Stimulated activated CD8-positive, alpha-beta memory T cell treated with anti-CD3 and anti-CD28 coated beads, Interleukin-12 subunit alpha, Interleukin-12 subunit beta, amount 100 ng/mL, for 24 hours (primary cell): Measurements from ENCODE around the gene TRIM24.

ENCODE experiments used
- DNase-seq: peaks from one replicate; pipeline ENCODE4 v3.0.0-alpha.2; 2020; ENCODE audit errors: extremely low read depth

The TRIM24 gene

DNA sequence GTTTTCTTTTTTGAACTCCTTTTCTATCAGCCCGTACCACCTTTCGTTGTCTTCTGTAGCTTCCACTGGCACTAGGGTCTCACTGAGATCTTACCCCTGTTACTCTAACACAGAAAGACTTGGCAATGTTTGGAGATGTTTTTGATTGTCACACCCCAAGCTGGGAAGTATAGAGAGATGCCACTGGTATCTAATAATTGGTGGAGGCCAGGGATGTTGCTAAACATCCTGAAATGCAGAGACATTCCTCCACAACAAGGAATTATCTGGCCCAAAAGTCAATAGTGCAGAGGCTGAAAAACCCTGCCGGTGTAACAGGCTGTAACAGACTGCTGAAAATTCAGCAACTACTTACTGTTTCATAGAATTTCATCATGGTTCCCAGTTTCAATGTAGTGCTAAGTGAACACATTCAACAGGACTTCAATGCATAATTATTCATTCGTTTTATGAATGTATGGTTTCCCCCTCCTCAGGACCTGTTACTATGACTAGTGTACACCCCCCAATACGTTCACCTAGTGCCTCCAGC is 115.9 kb downstream of the TRIM24 start:
- no peak for DNase-seq

GRCh38 chr7:138579136-138579535 is 119.1 kb downstream of the TRIM24 start:
- no peak for DNase-seq

DNA sequence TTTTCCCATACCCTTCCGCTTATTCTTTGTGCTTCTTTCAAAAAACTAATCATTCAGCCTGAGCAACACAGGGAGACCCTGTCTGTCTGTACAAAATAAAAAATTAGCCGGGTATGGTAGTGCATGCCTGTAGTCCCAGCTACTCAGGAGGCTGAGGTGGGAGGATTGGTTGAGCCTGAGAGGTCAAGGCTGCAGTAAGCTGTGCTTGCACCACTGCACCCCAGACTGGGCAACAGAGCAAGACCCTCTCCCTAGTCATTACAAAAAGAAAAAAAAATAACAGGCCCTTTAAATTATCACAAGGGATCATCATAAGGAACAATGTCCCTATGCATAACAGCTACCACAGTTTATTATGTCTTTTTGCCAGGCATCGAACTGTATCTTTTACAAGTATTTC is 119.6 kb downstream of the TRIM24 start:
- no peak for DNase-seq

DNA sequence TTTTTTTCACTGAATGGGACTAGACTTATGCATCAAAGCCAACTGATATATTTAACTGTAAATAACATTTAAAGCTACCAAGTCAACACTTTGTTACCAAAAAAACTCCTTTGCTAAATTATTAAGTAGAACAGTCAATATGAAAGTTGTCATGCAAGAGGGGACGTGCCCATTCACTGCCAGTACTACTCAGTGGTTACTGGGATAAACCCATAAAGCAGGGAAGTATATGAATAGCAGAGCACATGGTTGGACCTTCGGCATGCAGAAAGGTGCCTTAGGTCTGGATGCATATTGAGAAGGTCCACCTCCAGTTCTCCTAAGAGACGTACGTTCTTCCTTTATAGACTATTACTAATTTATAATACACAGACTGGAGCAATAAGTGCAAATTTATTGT is 121.0 kb downstream of the TRIM24 start:
- DNase-seq: no peak

DNA sequence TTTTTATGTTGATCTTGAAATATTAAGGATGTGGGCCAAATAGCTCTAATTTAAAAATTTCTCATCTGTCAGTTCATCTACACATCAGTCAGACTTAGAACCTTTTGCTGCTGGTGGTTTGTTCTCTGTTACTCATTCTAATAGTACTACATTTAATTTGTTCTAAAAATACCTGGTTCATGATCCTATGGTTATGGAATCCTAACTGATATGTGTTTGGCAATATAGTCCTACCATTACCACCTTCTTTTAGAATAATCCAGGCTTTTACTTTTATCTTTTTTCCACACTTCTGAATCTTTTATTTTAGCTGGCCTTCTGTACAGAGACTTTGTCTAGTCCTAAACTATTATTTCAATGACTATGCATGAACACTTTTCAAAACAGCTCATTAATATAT is 124.2 kb downstream of the TRIM24 start:
- DNase-seq: no peak

DNA sequence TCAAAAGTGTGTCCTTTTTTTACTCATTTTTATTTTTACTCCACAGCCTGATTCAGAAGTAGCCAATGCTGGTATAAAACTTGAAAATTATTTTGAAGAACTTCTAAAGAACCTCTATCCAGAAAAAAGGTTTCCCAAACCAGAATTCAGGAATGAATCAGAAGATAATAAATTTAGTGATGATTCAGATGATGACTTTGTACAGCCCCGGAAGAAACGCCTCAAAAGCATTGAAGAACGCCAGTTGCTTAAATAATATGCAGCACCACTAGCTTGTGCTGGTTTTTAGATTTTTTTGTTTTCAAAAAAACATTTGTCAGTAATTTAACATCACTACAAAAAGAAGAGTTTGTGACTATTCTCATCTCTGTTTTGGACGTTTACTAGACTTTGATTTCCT is 124.6 kb downstream of the TRIM24 start:
- DNase-seq: no peak

DNA sequence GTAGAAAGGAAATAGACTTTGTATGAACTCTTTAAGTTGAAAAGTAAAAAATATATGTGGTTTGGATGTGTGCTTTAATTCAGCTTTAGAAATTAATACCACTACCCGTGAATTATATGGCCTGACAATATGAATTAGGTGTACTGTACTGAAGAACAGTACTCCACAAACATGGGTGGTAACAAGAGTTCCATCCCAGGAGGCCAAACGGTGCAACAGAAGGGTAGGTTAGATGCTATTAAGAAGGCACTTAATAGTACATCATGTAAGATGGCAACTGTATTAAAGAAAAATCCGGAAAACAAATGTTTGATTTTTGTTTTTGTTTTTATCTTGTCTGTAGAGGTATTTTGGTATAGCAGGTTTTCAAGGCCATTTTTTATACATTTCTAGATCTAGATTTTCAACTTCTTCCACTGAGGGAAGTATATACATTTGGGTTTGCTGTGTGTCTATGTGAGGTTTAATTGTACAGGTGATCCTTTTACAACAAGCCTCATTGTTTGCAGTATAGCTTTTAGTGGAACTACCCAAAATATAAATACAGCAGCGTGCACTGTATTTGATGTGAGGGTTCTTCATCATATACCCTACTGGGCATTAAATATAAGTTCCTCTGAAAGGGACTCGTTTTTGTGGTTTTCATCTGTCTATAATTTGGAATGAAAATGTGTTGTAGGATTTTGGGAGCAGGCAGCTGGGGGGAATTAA is 125.4 kb downstream of the TRIM24 start:
- DNase-seq: no peak

DNA sequence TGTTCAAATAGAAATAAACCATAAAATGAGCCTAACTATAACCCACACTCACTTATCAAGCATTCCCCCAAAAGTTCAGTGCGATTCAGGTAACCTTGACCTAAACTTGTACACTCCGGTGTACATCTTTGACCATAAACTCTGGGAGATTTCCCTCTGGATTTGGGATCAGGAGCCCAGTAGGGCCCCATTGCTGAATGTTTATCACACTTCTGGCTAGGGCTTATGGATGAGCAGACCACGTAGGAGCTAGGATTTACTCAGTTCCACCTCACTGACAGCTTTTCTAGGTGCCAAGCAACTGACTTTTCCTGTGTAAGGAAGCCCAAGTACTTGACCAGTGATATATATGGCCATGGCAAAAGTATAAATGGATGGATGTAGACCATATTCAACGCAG is 127.4 kb downstream of the TRIM24 start:
- no peak for DNase-seq

DNA sequence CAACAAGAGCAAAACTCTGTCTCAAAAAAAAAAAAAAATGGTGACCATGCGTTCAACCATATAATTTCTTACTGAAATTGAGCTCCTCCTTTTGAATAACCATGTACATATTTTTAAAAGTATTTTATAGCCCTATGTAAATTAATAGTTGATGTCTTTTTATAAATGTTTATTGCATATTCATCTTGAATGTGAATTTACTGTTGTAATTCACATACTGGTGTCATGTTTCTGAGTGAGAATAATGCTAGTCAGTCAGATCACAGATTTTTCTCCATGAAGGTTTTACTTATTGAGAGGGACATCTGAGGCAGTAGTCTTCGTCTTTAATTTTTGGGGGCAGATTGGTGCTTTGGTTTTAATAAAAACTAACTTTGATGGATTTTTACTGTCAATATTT is 128.9 kb downstream of the TRIM24 start:
- DNase-seq: no peak

- DNase-seq: no peak
Observed at GRCh38 chr7:138590154-138590553, 130.1 kb downstream of the TRIM24 start.

GRCh38 chr7:138595454-138595853 is 135.4 kb downstream of the TRIM24 start:
- DNase-seq: no peak

- no peak for DNase-seq
Observed at GRCh38 chr7:138602451-138602850, 142.4 kb downstream of the TRIM24 start.

GRCh38 chr7:138603549-138604318 is 143.7 kb downstream of the TRIM24 start:
- DNase-seq: no peak

GRCh38 chr7:138606236-138606635 is 146.2 kb downstream of the TRIM24 start:
- no peak for DNase-seq

DNA sequence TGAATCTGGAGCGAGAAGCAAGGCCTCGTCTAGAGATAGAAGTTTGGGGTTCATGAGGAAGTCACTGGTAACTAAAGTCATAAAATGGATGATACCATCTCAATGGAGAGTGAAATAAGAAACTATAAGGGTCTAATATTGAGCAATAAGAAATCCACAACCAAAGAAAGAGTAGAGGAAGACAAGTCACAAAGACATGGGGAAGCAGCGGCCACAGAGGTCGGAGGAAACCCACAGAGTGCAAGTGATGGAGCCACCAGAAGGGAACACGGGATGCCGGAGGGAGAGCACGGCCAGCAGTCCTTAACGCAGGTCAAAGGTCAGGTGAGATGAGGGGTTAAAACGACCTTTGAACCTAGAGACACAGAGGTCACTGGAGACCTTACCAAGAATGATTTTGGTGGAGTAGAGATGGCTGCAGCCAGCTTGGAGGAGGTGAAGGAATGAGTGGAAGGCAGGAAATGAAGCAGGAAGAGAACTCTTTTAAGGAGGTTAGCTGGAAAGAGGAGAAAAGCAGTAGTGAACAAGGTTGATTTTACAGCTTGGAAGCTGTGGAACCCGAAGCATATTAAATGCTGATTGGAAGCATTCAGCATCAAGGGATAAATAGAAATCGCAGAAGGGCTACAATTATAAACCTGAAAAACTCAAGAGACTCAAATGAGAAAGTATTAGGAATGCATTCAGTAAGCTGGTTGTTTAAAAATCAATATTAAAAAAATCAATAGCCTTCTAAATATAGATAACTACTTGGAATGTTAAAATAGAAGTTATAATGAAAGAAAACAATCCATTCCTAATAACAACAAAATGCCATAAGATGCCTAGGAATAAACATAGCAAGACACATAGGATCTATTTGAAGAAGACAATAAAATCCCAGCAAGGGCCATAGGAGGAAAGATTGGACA is 147.4 kb downstream of the TRIM24 start:
- no peak for DNase-seq

GRCh38 chr7:138608275-138608674 is 148.2 kb downstream of the TRIM24 start:
- DNase-seq: no peak

DNA sequence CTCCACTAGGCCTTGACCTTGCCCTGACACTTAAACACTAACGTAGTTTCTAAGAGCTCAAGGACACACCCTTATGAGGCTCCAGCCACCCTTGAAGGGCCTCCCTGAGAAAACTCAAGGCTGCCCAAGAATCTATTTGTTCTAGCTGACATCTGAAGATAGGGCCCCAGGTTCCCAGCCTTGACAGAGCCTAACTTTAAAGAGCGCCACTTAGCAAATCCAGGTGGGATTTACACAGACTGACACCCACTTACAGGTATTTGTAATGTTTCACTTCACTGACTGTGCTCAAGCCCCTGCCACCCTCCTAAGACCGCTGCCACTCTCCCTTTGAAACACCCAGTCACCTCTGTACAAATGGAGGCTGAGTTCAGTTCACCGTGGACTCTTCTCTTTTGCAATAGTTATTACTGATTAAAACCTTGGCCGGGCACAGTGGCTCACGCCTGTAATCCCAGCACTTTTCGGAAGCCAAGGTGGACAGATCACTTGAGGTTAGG is 150.7 kb downstream of the TRIM24 start:
- DNase-seq: no peak

DNA sequence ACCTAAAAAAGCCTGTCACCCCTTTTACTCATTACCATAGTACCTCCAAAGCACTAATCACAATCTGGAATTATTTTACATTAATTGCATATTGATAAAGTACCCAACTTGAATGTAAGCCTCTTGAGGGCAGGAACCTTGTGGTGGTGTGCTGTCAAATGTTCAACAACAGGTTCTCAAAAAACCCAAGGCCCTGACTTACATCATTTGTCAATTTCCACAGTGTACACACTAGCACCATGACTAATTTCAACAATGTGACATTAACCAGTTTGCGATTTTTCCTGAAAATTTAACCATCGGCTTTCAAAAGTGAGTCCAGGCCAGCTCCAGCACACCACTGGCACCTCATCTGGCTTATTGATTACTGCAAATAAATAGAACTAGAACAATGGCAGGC is 153.6 kb downstream of the TRIM24 start:
- DNase-seq: no peak

- DNase-seq: no peak
Observed at GRCh38 chr7:138616085-138616484, 156.0 kb downstream of the TRIM24 start.

GRCh38 chr7:138618506-138618905 is 158.4 kb downstream of the TRIM24 start:
- DNase-seq: no peak

GRCh38 chr7:138618933-138619332 is 158.9 kb downstream of the TRIM24 start:
- no peak for DNase-seq

- DNase-seq: no peak
Observed at GRCh38 chr7:138622841-138623240, 162.8 kb downstream of the TRIM24 start.
